Germinal center (tissue), 1 donor: ENCODE results near the gene TGM2.

Experiments used
- DNase-seq: peaks from one replicate; pipeline ENCODE4 v3.0.0; 2012; ENCODE audit warnings: mixed read lengths, low spot score

The TGM2 gene

DNA sequence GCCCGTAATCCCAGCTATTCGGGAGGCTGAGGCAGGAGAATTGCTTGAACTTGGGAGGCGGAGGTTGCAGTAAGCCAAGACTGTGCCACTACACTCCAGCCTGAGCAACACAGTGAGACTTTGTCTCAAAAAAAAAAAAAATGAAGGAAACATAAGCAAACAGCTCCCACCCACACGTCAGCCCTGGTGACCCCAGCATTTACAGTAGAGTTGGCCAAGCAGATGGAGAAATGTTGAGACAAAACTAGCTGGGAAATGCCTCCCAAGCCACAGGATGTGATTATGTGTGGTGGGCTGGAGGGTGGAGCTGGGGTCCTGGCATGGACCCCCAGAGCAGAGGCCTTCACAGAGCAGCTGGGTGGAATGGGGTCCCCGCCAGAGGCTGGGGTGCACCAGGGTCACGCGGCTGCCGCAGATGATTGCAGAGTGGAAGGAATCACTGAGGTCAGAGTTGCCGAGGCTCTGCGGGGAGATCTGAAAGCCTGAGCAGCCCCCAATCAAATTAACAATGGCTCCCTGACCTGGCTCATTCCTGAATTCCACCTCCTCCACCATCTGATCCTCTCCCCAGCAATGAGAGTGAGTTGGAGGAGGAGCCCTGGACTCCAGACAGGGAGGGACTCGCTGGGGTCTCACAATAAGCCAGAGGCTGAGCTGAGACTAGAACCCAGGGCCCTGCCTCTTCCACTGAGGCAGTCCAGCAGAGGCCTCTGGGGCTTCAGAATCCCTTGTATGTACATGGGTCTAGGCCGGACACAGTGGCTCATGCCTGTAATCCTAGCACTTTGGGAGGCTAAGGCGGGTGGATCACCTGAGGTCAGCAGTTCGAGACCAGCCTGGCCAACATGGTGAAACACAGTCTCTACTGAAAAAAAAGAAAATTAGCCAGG lies 34.7 kb upstream of the TGM2 start:
- no peak for DNase-seq

GRCh38 chr20:38198238-38198861 lies 33.3 kb upstream of the TGM2 start:
- DNase-seq: no peak

DNA sequence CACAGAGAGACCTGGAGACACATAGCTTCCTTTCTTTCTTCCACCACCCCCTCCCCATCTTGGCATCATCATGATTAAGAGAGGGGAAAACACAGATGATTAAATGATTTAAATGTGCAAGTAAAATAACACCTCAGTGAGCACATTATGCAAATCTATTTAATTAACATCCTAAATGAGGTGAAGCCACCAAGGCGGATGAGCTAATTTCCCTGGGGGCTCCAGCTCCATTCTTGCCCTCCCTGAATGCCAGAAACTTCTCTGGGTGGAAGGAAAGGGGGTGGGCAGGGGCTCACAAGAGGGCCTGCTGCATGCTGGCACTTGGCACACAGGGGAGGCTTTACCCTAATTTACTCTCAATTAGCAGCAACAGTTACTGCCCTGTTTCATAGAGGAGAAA lies 32.5 kb upstream of the TGM2 start:
- DNase-seq: peak; percentile 69

- no peak for DNase-seq
These were observed 32.1 kb upstream of the TGM2 start for GRCh38 chr20:38197217-38197616.

DNA sequence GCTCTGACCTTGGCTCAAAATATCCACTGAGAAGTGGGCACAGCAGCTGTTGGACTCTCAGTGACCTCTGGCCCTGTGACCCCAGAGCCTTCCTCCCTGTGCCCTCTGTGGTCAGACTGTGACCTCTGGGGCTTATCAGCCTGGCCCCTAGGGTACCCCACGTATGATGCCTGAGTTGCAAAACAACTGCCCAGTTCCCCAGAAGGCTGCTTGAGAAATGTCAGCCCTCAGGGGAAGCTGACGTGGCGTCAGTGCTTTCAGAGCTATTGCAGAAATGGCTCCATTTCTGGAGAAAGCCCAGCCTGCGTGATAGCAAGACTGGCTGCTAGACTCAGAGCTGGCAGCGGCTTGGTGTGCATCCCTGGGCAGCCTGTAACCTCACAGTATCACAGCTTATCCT lies 31.5 kb upstream of the TGM2 start:
- peak; percentile 55 for DNase-seq

DNA sequence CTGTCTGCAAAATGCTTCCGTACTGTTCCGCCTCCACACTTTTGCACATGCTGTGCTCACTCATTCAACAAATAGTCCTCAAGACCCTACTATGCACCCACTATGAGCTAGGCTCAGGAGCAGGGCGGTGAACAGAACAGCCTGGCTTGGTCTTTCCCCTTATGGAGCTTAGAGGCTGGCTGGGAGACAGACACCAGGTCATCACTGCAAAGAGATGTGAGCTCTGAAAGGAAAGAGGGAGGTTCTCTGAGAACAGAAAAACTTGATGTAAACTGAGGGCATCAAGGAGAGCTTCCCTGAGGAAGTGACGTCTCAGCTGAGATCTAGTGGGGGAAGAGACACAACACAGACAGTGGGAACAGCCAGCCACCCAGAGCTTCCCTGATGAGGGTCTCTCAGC lies 31.0 kb upstream of the TGM2 start:
- no peak for DNase-seq

DNA sequence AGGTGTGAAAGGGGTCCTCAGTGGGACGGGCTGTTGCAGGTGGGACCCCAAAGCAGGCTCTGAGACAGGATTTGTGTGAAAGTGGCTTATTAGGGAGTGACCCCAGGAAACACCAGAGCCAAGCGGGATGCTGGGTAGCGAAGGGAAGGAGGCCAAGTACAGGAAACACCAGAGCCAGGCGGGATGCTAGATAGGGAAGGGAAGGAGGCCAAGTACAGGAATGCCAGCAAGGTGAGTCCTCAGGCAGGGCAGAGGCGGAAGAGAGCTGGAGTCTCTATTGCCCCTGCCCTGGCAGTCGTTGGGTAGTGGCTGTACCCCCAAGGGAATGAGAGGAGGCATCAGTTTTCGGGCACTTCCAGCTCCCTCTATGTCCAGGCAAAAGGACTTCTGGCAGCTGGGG lies 30.5 kb upstream of the TGM2 start:
- DNase-seq: no peak

GRCh38 chr20:38194971-38195504 lies 30.0 kb upstream of the TGM2 start:
- no peak for DNase-seq

- no peak for DNase-seq
These were observed 28.6 kb upstream of the TGM2 start for GRCh38 chr20:38193586-38194105.

GRCh38 chr20:38192323-38192885 lies 27.3 kb upstream of the TGM2 start:
- DNase-seq: no peak

- DNase-seq: no peak
These were observed 26.6 kb upstream of the TGM2 start for GRCh38 chr20:38191654-38192053.

GRCh38 chr20:38190936-38191371 lies 25.9 kb upstream of the TGM2 start:
- DNase-seq: no peak

DNA sequence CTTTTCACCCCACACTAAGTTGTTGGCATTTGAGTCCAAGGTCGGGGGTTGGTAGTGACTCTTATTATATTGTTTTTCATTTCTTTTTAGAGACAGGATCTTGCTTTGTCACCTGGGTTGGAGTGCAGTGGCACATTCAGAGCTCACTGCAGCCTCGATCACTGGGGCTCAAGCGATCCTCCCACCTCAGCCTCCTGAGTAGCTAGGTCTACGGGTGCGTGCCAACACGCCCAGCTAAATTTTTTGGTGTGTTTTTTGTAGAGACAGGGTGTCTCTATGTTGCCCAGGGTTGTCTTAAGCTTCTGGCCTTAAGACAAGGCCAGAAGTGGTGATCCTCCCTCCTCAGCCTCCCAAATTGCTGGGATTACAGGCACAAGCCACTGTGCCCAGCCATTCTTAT lies 25.1 kb upstream of the TGM2 start:
- no peak for DNase-seq

DNA sequence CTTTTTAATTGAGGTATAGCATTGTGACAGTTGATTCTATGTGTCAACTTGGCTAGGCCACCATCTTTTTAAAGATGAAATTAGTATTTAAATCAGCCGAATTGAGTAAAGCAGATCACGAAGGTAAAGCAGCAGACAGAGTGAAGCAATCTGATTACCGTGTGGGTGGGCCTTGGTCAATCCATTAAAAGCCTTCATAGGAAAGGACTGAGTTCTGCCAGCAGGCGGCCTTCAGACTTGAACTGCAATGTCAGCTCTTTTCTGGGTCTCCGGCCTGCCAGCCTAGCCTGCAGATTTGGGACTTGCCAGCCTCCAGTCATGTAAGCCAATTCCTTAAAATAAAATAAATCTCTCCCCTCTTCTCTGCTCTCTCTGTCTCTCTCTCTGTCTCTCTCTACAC lies 22.4 kb upstream of the TGM2 start:
- no peak for DNase-seq

DNA sequence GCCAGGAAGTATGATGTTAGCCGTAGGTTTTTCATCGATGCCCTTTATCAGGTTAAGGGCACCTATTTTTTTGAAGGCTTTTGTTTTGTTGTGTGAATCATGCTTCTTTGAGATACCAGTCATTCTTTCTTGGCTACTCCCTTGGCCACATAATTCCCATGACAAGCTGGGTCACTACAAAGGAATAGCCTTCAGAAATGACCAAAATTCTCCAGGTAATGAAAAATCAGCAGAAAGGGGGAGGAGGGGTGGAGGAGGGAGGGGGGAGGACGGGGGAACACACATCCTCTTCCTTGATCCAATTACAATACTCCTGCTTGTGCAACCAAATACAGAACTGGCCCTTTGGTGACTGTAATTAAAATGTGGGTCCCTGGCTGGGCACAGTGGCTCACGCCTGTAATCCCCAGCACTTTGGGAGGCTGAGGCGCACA lies 21.7 kb upstream of the TGM2 start:
- DNase-seq: no peak

DNA sequence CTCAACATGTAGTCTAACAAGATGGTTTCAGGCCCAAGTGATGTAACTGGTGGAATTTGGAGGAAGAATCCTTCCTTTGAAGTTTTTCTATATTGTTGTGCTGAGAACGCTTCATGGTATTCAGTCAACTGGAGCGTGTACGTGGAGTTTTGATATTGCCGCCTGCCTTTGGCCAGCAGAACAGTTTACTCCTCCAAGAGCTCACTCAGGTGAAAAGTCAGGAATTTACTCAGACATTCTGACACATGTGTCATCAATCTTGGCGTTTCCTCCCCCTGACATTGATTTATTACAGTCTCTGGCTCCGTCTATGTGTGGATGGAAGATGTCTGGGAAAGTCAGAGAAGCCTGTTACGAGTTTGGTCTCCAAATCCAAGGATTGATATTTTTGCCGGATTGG lies 19.0 kb upstream of the TGM2 start:
- no peak for DNase-seq

DNA sequence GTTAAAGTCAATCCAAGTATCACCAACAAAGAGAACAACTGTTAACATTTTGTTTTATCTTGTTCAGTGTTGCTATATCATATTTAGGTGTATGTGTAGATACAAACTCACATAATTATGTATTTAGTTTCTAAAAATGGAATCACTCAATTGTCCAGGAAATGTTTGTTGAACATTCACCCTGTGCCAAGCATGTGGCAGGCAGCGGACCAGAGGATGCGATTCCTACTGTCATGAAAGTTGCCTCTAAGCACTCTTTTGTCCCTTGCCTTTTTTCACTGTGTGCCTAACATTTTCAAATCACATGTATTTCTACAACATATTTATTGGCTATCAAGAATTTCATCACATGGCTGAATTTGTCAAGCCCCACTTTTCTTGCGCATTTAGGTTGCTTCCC lies 16.9 kb upstream of the TGM2 start:
- no peak for DNase-seq

- no peak for DNase-seq
These were observed 16.2 kb upstream of the TGM2 start for GRCh38 chr20:38181207-38181801.

GRCh38 chr20:38180781-38181180 lies 15.7 kb upstream of the TGM2 start:
- DNase-seq: no peak

DNA sequence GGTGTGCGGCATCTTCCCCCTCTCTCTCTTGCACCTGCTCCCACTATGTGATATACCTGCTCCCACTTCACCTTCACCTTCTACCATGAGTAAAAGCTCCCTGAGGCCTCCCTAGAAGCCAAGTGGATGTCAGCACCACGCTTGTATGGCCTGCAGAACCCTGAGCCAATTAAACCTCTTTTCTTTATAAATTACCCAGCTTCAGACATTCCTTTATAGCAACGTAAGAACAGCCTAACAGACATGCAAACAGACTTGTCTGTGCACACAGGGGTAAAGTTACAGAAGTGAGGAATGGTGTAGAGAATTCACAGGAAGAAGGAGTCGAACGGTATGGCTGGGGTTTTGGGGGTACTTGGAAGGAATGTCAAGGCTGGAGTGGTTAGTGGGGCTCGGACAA lies 14.8 kb upstream of the TGM2 start:
- DNase-seq: no peak

GRCh38 chr20:38178581-38178980 lies 13.5 kb upstream of the TGM2 start:
- DNase-seq: no peak

DNA sequence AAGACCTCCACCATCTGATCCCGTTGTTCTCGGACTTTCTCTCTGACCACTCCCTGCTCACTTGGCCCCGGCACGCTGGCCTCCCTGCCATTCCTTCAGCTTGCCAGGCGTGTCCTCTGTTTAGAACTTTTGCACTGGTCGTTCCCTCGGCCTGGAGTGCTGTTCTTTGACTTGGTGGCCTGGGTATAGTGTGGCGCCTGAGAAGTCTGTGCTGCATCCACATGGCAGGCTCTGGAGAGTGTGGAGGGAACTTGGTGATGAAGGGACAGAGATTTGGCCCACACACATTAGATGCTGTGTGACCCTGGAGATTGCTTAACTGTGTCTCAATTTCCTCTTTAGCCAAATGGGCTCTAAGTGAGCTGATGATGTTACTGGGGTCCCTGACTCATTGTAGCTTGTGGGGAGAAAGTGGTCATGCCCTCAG lies 13.0 kb upstream of the TGM2 start:
- no peak for DNase-seq
